SK-MEL-5 (cell line): ENCODE measurements around the gene SURF1. TPM values are rescaled to one million over a fixed set of nuclear protein-coding genes. Genes with fewer than 3 reads are reported as not detected.
"Not testable (repeated sequence)": the region's sequence is repeated elsewhere in the genome, so short reads cannot be mapped to it uniquely, and the experiment has no call there.

Experiments used
- DNase-seq: peaks from one replicate; pipeline ENCODE4 v3.0.0-alpha.2; 2016; ENCODE audit warnings: low read depth, low spot score
- in situ Hi-C: cut with HindIII; loops from 2 replicates; pipeline ENCODE4 v1.10.0; 2016; ENCODE audit warnings: low sequenced_read_pairs, high pct_unique_total_duplicates, low pct_unique_long_range_greater_than_20kb
- total RNA-seq: library from RNA; depleted of rRNA; stranded (reverse); fragments of >200 nt; shearing (Covaris generic); gene quantifications from 2 replicates; pipeline ENCODE4 v1.2.3, GENCODE V29; 2014

Gene SURF1
- total RNA-seq, 1 experiment from 2014 or later, result 50.3 TPM

- DNase-seq, result no peak
- in situ Hi-C loops, result no loop called here
These were observed 32.8 kb upstream of the SURF1 start for GRCh38 chr9:133389025-133389557.

DNA sequence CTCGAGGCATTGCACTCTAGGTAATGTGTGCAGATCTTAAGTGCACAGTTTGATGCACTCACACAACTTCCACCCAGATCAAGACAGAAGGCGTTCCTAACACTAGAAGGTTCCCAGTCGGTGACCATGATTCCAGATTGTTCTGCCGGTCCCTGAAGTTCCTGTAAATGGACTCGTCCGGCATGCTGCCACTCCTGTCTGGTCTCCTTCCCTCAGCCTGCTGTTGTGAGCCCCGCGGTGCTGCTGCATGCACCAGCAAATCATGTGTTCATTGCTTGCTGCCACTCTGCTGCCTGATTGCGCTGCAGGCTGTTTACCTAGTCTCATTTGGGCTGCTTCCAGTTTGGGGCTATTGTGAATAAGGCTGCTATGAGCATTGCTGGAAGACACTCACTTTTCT is 31.4 kb upstream of the SURF1 start:
- in situ Hi-C loops, result no loop called here

GRCh38 chr9:133386338-133386737 is 30.1 kb upstream of the SURF1 start:
- in situ Hi-C loops, result no loop called here

More for the DNA sequence above, 31.4 kb upstream of the SURF1 start:
- no peak for DNase-seq

GRCh38 chr9:133385452-133385851 is 29.2 kb upstream of the SURF1 start:
- DNase-seq, result no peak
- in situ Hi-C loops, result no loop called here

More at GRCh38 chr9:133386338-133386737, 30.1 kb upstream of the SURF1 start:
- DNase-seq, result no peak

DNA sequence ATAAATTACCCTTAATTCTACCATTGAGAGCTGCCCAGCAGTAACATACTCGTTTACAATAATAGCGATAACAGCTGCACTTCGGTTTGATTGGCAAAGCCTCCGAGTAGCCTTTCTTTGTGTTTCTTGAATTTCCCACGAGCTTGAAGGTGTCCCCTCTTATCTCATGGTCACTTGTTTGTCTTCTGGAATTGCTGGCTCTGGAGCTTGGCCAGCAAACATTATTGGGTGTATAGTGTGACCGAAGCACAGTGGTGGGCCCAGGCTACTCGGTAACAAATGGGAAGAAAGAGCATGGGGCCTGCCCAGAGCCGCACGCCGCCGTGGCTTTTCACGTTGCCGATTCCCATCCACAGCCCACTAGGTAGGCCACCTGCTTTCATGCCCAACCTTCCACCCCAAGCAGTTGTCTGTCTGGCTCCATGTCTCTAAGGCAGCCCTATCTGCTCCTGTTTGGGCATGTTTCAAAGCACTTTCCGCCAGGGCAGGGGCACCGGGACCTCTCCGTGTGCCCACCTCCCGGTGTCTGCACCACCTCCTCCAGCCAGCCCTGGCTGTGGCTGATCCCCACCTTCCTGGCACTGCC is 28.5 kb upstream of the SURF1 start:
- in situ Hi-C loops, result no loop called here

DNA sequence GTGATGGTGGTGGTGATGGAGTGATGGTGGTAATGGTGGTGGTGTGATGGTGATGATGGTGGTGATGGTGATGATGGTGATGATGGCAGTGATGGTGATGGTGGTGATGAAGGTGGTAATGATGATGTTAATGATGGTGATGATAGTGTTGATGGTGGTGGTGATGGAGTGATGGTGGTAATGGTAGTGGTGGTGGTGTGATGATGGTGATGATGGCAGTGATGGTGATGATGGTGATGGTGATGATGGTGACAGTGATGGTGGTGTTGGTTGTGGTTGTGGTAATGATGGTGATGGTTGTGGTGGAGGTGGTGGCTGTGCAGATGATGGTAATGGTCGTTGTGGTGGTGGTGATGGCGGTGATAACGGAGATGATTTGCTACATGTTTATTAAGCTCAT is 27.2 kb upstream of the SURF1 start:
- in situ Hi-C loops, result no loop called here
- no peak for DNase-seq

More for the DNA sequence above, 28.5 kb upstream of the SURF1 start:
- DNase-seq, result no peak

DNA sequence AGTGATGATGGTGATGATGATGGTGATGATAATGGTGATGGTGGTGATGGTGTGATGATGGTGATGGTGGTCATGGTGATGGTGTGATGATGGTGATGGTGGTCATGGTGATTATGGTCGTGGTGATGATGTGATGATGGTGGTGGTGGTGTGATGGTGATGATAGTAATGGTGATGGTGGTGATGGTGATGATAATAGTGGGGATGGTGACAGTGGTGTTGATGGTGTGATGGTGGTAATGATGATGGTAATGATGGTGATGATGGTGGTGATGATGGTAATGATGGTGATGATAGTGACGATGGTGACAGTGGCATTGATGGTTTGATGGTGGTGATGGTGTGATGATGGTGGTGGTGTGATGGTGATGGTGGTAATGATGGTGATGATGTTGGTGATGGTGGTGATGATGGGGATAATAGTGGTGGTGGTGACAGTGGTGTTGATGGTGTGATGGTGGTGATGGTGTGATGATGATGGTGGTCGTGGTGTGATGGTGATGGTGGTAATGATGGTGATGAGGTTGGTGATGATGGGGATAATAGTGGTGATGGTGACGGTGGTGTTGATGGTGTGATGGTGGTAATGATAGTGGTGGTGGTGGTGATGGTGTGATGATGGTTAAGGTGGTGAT is 26.3 kb upstream of the SURF1 start:
- in situ Hi-C loops, result no loop called here
- DNase-seq, result no peak

GRCh38 chr9:133380734-133381133 is 24.4 kb upstream of the SURF1 start:
- in situ Hi-C loops, result no loop called here
- DNase-seq, result no peak

GRCh38 chr9:133379153-133380086 is 23.1 kb upstream of the SURF1 start:
- in situ Hi-C loops, result loop anchor here (10.0 kb wide), 1 partner anchor 105 kb away; no protein-coding TSS in a partner anchor
- peak; percentile 92 for DNase-seq

DNA sequence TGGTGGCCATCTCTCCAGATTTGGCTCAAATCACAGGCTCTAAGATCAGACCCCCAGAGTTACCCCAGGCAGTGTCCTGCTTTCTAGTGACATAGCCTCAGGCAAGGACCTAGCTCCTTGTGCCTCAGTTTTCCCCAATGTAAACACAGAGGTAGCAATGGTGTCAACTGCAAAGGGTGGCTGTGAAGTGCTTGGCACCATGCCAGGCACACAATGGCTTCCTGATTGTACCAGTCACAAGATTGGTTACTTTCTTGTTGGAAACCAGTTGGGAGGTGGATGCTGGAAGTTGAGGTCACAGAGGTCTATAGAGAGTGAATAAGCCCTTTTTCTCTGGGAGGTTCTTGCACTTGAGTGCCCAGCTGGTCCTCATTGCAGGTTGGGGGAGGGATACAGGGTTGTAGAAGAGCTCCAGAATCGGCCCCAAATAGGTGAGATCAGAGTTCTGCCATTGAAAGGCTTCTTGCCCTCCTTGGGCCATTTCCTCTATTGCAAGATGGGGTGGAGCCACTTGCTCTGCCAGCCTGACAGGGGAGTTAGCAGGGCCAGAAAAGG is 22.2 kb upstream of the SURF1 start:
- DNase-seq, result peak; percentile 72
- in situ Hi-C loops, result loop anchor here (10.0 kb wide), 1 partner anchor 106 kb away; no protein-coding TSS in a partner anchor

- peak; percentile 75 for DNase-seq
- in situ Hi-C loops, result loop anchor here (10.0 kb wide), 1 partner anchor 107 kb away; no protein-coding TSS in a partner anchor
These were observed 21.5 kb upstream of the SURF1 start for GRCh38 chr9:133377721-133378216.

- in situ Hi-C loops, result loop anchor here (10.0 kb wide), 1 partner anchor 108 kb away; no protein-coding TSS in a partner anchor
- not testable (repeated sequence) for DNase-seq
These were observed 21.0 kb upstream of the SURF1 start for GRCh38 chr9:133377280-133377679.

DNA sequence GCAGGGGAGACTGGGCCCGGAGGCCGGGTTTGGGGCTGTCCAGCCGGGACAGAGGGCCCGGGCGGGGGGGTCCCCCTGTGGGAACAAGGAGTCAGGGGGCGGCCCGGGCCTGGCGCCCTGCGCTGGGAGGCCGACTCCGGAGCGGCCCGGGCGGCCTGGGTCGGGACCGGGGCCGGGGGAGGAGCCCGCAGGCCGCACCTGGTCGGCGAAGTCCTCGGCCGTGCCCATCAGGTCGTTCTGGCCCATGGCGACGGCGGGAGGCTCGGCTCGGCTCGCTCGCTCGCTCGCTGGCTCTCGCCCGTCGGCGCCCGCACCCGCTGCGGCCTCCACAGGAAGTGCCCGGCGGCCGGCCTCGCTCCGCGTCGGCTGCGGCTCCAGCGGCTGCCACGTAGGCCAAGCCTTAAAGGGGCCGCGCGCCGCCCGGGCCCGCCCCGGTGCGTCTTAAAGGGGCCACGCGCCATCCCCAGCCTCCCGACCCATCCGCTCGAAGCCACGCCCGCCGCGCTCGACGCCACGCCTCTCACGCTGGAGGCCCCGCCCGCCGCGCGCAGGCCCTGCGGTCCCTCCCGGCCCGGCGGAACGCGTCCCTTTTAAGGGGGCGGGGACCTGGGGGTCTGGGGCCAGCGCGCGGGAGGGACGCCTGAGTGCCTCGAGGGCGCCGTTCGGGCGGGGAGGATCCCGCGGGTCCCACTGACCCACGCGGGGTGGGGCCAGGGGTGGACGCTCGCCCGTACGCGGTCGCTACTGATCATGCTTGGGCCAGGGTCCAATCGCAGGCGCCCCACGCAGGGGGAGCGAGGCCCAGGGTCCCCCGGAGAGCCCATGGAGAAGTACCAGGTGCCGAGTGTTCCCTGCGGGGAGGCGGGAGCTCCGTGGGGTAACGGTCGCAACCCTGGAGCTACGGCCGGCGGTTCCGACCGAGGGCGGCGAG is 19.7 kb upstream of the SURF1 start, which contains the start of the genes STKLD1 and SURF4:
Gene STKLD1 (plus strand): TSS at position 643 of the 931 bp plus-strand sequence. CDS start 108 bp downstream, at position 751.
Gene SURF4 (minus strand): TSS at position 337 of the 931 bp plus-strand sequence. CDS start 91 bp downstream, at position 246.
- peak; percentile 95 for DNase-seq
- in situ Hi-C loops, result loop anchor here (10.0 kb wide), 1 partner anchor 109 kb away; no protein-coding TSS in a partner anchor

DNA sequence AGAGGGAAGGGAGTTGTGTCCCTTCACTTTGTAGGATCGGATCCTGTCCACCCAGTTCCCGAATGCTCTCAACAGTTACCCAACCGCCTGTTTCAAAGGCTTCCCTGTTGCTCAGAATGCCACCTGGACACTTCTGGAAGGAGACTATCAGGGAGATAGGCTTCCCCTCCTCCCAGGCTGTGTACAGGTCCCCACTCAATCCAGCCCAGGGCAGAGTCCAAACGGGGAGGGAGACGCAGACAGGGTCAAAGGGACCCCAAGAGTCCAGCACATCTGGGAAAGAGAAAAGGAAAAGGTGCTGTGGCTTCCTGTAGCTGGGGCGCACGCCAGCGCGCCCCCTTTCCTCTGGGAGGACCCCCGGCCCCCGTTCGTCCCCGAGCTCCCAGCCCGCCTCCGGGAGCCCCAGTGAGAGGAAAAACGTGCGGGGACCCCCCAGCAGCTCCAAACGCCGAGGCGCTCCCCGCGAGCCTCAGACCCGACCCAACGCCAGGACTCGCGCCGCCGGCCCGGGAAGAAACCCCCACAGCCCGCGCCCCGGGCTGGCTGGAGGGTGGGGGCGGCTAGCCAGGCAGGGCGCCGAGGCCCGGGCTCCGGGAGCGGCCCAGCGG is 18.9 kb upstream of the SURF1 start:
- DNase-seq, result peak; percentile 47

GRCh38 chr9:133374612-133375115 is 18.4 kb upstream of the SURF1 start:
- DNase-seq, result no peak
- in situ Hi-C loops, result loop anchor here (10.0 kb wide), 1 partner anchor 110 kb away; no protein-coding TSS in a partner anchor

More for the DNA sequence above, 18.9 kb upstream of the SURF1 start:
- in situ Hi-C loops, result loop anchor here (10.0 kb wide), 1 partner anchor 110 kb away; no protein-coding TSS in a partner anchor
